Hepatocyte (in vitro differentiated cells): Measurements from ENCODE around the gene NCAPG. TPM values are rescaled to one million over a fixed set of nuclear protein-coding genes. Genes with fewer than 3 reads are reported as not detected.

Experiments used
- DNase-seq: peaks from one replicate; pipeline ENCODE4 v3.0.0-alpha.2; 2016; ENCODE audit warnings: low spot score
- H2AFZ ChIP-seq: fragments of 200-600 bp; sonication (generic); 2 replicates; pipeline ENCODE4 v1.6.0; 2016; ENCODE audit warnings: antibody characterized with exemption, mild to moderate bottlenecking
- H3K27ac ChIP-seq: fragments of 200-600 bp; sonication (generic); 2 replicates; pipeline ENCODE4 v1.5.1; 2016; ENCODE audit warnings: mild to moderate bottlenecking
- H3K27me3 ChIP-seq: fragments of 200-600 bp; sonication (generic); 2 replicates; pipeline ENCODE4 v1.6.1; 2016
- H3K36me3 ChIP-seq: fragments of 200-600 bp; sonication (generic); replicated peaks from 2 replicates; pipeline ENCODE4 v1.5.1; 2016; ENCODE audit warnings: low read depth; ENCODE audit not compliant: insufficient read depth
- H3K4me1 ChIP-seq: fragments of 200-600 bp; sonication (generic); 2 replicates; pipeline ENCODE4 v1.5.1; 2016; ENCODE audit warnings: mild to moderate bottlenecking, moderate library complexity; ENCODE audit not compliant: insufficient read depth
- H3K4me2 ChIP-seq: fragments of 200-600 bp; sonication (generic); 2 replicates; pipeline ENCODE4 v1.6.0; 2016
- H3K4me3 ChIP-seq: fragments of 200-600 bp; sonication (generic); 2 replicates; pipeline ENCODE4 v1.5.1; 2016; ENCODE audit warnings: mild to moderate bottlenecking
- H3K79me2 ChIP-seq: fragments of 200-600 bp; sonication (generic); 2 replicates; pipeline ENCODE4 v1.6.0; 2017; ENCODE audit warnings: mild to moderate bottlenecking
- H3K9me2 ChIP-seq: fragments of 200-600 bp; sonication (generic); replicated peaks from 2 replicates; pipeline ENCODE4 v1.6.0; 2017; ENCODE audit warnings: mild to moderate bottlenecking; ENCODE audit not compliant: insufficient read depth
- H3K9me3 ChIP-seq: fragments of 200-600 bp; sonication (generic); 2 replicates; pipeline ENCODE4 v1.5.1; 2016; ENCODE audit warnings: low read depth, mild to moderate bottlenecking
- H4K20me1 ChIP-seq: fragments of 200-600 bp; sonication (generic); 2 replicates; pipeline ENCODE4 v1.6.0; 2016; ENCODE audit warnings: mild to moderate bottlenecking; ENCODE audit not compliant: insufficient read depth, poor library complexity, severe bottlenecking
- EZH2 ChIP-seq: fragments of 200-600 bp; sonication (generic); IDR thresholded peaks from 2 replicates; pipeline ENCODE4 v1.6.1; 2016; ENCODE audit warnings: antibody characterized with exemption, mild to moderate bottlenecking, borderline replicate concordance
- EZH2phosphoT487 ChIP-seq: fragments of 200-600 bp; sonication (generic); IDR thresholded peaks from one replicate; pipeline ENCODE4 v1.6.1; 2018; ENCODE audit warnings: antibody characterized with exemption, mild to moderate bottlenecking, low read depth, moderate library complexity; ENCODE audit not compliant: unreplicated experiment, severe bottlenecking
- WGBS: methylation state at CpG from one replicate; pipeline ENCODE4 v1.1.6; 2016; ENCODE audit warnings: low lambda C conversion rate; ENCODE audit errors: missing lambda C conversion rate; 5-methylcytosine and 5-hydroxymethylcytosine counted together
- polyA plus RNA-seq: library from polyadenylated mRNA; unstranded; fragments of >200 nt; fragmentation: Nextera tagmentation; extraction: Ambion mirVana; gene quantifications from 2 replicates; pipeline ENCODE4 v1.2.1, GENCODE V29; 2016
- total RNA-seq: library from RNA; depleted of rRNA; stranded (reverse); fragments of >200 nt; gene quantifications from 2 replicates; pipeline ENCODE4 v1.2.3, GENCODE V29; 2014
- TF ChIP-seq, protein P1 (sequence below): fragments of 200-600 bp; sonication (generic); IDR thresholded peaks from 2 replicates; pipeline ENCODE4 v1.5.1; 2016; ENCODE audit warnings: antibody characterized with exemption, mild to moderate bottlenecking; ENCODE audit not compliant: poor library complexity

Gene NCAPG
- total and polyA plus RNA-seq, 2 experiments from 2014 or later, result 3.3 to 11.9 TPM

DNA sequence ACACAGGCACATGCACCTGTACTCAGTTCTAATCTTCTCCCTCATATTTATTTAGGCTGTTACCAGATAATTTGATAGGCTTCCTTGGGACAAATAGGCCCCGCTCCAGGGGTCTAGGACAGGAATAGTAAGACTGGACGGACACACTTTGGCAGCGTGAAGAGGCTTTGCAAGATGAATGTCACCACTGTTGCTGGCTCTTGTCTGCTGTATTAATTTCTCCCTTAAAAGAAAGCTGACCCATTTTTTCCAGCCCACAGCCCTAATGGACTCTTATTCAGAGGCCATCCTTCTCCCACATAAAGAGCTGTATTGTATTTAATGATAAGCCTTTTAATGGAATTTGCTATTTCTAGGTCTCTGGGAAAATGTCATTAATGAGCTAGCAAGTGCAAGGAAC, 47.4 kb upstream of the NCAPG start:
- no peaks in the 10 kb centered on the region for H3K79me2 ChIP-seq
- 73% methylated on average over 3 of the region's 3 CpGs for WGBS
- H3K9me3 ChIP-seq, result no peaks in the 10 kb centered on the region
- TF ChIP-seq EZH2phosphoT487, result no peak
- TF ChIP-seq EZH2, result no peak
- TF ChIP-seq, protein P1, sequence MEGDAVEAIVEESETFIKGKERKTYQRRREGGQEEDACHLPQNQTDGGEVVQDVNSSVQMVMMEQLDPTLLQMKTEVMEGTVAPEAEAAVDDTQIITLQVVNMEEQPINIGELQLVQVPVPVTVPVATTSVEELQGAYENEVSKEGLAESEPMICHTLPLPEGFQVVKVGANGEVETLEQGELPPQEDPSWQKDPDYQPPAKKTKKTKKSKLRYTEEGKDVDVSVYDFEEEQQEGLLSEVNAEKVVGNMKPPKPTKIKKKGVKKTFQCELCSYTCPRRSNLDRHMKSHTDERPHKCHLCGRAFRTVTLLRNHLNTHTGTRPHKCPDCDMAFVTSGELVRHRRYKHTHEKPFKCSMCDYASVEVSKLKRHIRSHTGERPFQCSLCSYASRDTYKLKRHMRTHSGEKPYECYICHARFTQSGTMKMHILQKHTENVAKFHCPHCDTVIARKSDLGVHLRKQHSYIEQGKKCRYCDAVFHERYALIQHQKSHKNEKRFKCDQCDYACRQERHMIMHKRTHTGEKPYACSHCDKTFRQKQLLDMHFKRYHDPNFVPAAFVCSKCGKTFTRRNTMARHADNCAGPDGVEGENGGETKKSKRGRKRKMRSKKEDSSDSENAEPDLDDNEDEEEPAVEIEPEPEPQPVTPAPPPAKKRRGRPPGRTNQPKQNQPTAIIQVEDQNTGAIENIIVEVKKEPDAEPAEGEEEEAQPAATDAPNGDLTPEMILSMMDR, result no peak
- H3K36me3 ChIP-seq, result no peaks in the 10 kb centered on the region
- H3K4me3 ChIP-seq, result no peak overlapping the region
- H3K4me2 ChIP-seq, result no peak overlapping the region
- H3K27me3 ChIP-seq, result no peaks in the 10 kb centered on the region
- DNase-seq, result no peak
- H4K20me1 ChIP-seq, result no peaks in the 10 kb centered on the region
- H2AFZ ChIP-seq, result no peak overlapping the region
- H3K27ac ChIP-seq, result no peak overlapping the region
- H3K9me2 ChIP-seq, result no peaks in the 10 kb centered on the region
- H3K4me1 ChIP-seq, result no peaks in the 10 kb centered on the region

DNA sequence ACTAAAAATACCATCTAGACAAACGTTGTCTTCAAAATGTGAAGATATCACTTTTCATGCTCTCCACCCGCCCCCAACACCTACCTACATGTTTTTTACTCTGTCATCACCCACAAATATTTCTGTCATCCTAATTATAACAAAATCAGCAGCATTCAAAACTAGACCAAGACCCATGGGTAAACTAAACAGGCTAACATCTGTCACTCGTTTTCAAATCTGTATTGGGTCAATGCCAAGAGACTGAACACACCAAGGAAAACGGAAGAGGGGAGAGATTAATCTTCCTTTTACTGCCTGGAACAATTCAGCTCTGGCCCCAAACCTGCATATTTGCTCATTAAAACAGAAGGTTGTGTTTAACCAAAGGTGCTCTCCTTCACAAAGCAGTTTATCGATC, 46.8 kb upstream of the NCAPG start:
- Histone ChIP-seq H4K20me1 (no peaks in the 10 kb centered on the region), H3K27ac (no peak overlapping the region), H2AFZ (no peak overlapping the region), H3K9me3 (no peaks in the 10 kb centered on the region), H3K4me1 (no peaks in the 10 kb centered on the region), H3K27me3 (no peaks in the 10 kb centered on the region), H3K79me2 (no peaks in the 10 kb centered on the region), H3K36me3 (no peaks in the 10 kb centered on the region), H3K4me2 (no peak overlapping the region), H3K4me3 (no peak overlapping the region), H3K9me2 (no peaks in the 10 kb centered on the region)
- DNase-seq, result no peak
- TF ChIP-seq, protein P1, result no peak
- TF ChIP-seq EZH2phosphoT487, result no peak
- TF ChIP-seq EZH2, result no peak
- WGBS, result 59% methylated on average over 5 of the region's 5 CpGs

DNA sequence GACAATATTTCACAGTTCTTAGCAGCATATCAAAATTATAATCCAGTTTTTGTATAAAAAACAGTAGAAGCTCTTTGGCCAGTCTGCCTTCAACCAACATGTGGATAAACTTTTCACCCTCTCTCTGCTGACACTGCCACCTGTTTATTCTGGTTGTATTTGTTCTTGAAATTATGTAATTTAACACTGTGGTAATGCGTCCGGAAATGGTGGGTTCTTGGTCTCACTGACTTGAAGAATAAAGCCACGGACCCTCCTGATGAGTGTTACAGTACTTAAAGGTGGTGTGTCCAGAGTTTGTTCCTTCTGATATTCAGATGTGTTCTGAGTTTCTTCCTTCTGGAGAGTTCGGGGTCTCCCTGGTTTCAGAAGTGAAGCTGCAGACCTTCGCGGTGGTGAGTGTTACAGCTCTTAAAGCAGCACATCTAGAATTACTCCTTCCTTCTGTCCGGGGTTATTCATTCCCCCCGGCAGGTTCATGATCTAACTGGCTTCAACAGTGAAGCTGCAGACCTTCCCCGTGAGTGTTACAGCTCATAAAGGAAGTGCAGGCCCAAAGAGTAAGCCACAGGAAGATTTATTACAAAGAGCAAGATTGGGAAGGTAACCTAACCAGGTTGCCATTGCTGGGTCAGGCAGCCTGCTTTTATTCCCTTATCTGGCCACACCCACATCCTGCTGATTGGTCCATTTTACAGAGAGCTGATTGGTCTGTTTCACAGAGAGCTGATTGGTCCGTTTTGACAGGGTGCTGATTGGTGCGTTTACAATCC, 45.1 kb upstream of the NCAPG start:
- no peaks in the 10 kb centered on the region for H3K4me1 ChIP-seq
- no peaks in the 10 kb centered on the region for H3K36me3 ChIP-seq
- no peak for DNase-seq
- no peak overlapping the region for H3K4me3 ChIP-seq
- no peaks in the 10 kb centered on the region for H3K27me3 ChIP-seq
- H4K20me1 ChIP-seq, result no peaks in the 10 kb centered on the region
- TF ChIP-seq EZH2, result no peak
- TF ChIP-seq EZH2phosphoT487, result no peak
- TF ChIP-seq, protein P1, result no peak
- H3K27ac ChIP-seq, result no peak overlapping the region
- 91% methylated on average over 11 of the region's 11 CpGs for WGBS
- no peaks in the 10 kb centered on the region for H3K9me2 ChIP-seq
- H2AFZ ChIP-seq, result no peak overlapping the region
- no peaks in the 10 kb centered on the region for H3K79me2 ChIP-seq
- no peaks in the 10 kb centered on the region for H3K9me3 ChIP-seq
- H3K4me2 ChIP-seq, result no peak overlapping the region
